H9 (cell line): ENCODE data around the gene EFNA5. TPM values are rescaled to one million over a fixed set of nuclear protein-coding genes. Genes with fewer than 3 reads are reported as not detected.

Source experiments
- DNase-seq: peaks from one replicate; pipeline ENCODE4 v3.0.0-alpha.2; 2017
- H2AFZ ChIP-seq: one replicate; pipeline ENCODE4 v1.6.1; 2013; ENCODE audit warnings: mild to moderate bottlenecking, low read length, control low read depth, moderate library complexity
- H2AK5ac ChIP-seq: 2 replicates; pipeline ENCODE4 v1.6.1; 2013; ENCODE audit warnings: low read length, control low read depth, mixed read lengths; ENCODE audit not compliant: insufficient read length
- H2BK120ac ChIP-seq: one replicate; pipeline ENCODE4 v1.6.1; 2013; ENCODE audit warnings: low read depth, mild to moderate bottlenecking, low read length, control low read depth, inconsistent platforms; ENCODE audit not compliant: poor library complexity, severe bottlenecking
- H2BK12ac ChIP-seq: 2 replicates; pipeline ENCODE4 v1.6.1; 2013; ENCODE audit warnings: low read length, control low read depth, mixed read lengths, low read depth; ENCODE audit not compliant: insufficient read length
- H2BK15ac ChIP-seq: 2 replicates; pipeline ENCODE4 v1.6.1; 2013; ENCODE audit warnings: low read depth, low read length, control low read depth
- H2BK20ac ChIP-seq: one replicate; pipeline ENCODE4 v1.6.1; 2013; ENCODE audit warnings: low read depth, mild to moderate bottlenecking, low read length, control low read depth, inconsistent platforms; ENCODE audit not compliant: poor library complexity, severe bottlenecking
- H2BK5ac ChIP-seq: 2 replicates; pipeline ENCODE4 v1.6.1; 2013; ENCODE audit warnings: low read length, control low read depth, mixed read lengths; ENCODE audit not compliant: insufficient read length
- H3K14ac ChIP-seq: 2 replicates; pipeline ENCODE4 v1.6.1; 2013; ENCODE audit warnings: low read length, control low read depth; ENCODE audit not compliant: insufficient read depth
- H3K18ac ChIP-seq: 2 replicates; pipeline ENCODE4 v1.6.1; 2013; ENCODE audit warnings: low read depth, mild to moderate bottlenecking, mixed read lengths, low read length, control low read depth; ENCODE audit not compliant: insufficient read length
- H3K23ac ChIP-seq: 2 replicates; pipeline ENCODE4 v1.6.1; 2013; ENCODE audit warnings: low read length, control low read depth, mixed read lengths, low read depth; ENCODE audit not compliant: insufficient read length
- H3K23me2 ChIP-seq: 2 replicates; pipeline ENCODE4 v1.6.1; 2013; ENCODE audit warnings: low read depth, mild to moderate bottlenecking, mixed read lengths, low read length, control low read depth; ENCODE audit not compliant: insufficient read length, poor library complexity, severe bottlenecking
- H3K27ac ChIP-seq: 2 replicates; pipeline ENCODE4 v1.5.1; 2013; ENCODE audit warnings: low read length, control low read depth, mixed read lengths, low read depth; ENCODE audit not compliant: insufficient read length
- H3K27me3 ChIP-seq: 2 replicates; pipeline ENCODE4 v1.6.1; 2013; ENCODE audit warnings: low read length, control low read depth, inconsistent platforms; ENCODE audit not compliant: insufficient read depth
- H3K4ac ChIP-seq: 2 replicates; pipeline ENCODE4 v1.6.1; 2013; ENCODE audit warnings: low read depth, mild to moderate bottlenecking, control low read depth, inconsistent platforms, low read length, moderate library complexity
- H3K4me1 ChIP-seq: 2 replicates; pipeline ENCODE4 v1.6.1; 2013; ENCODE audit warnings: low read length, control low read depth, inconsistent platforms; ENCODE audit not compliant: insufficient read depth
- H3K4me2 ChIP-seq: 2 replicates; pipeline ENCODE4 v1.6.1; 2013; ENCODE audit warnings: low read length, control low read depth, mixed read lengths; ENCODE audit not compliant: insufficient read length, insufficient read depth
- H3K56ac ChIP-seq: 2 replicates; pipeline ENCODE4 v1.6.1; 2013; ENCODE audit warnings: low read depth, mild to moderate bottlenecking, mixed read lengths, low read length, control low read depth; ENCODE audit not compliant: insufficient read length
- H3K79me1 ChIP-seq: 2 replicates; pipeline ENCODE4 v1.6.1; 2013; ENCODE audit warnings: low read depth, mild to moderate bottlenecking, moderate library complexity, low read length, control low read depth, inconsistent platforms; ENCODE audit not compliant: insufficient read depth, poor library complexity, severe bottlenecking
- H3K79me2 ChIP-seq: 2 replicates; pipeline ENCODE4 v1.6.1; 2013; ENCODE audit warnings: low read length, control low read depth, inconsistent platforms; ENCODE audit not compliant: insufficient read depth
- H3K9ac ChIP-seq: 2 replicates; pipeline ENCODE4 v1.6.1; 2013; ENCODE audit warnings: low read length, control low read depth, mixed read lengths; ENCODE audit not compliant: insufficient read length; ENCODE audit errors: extremely low read depth
- H3K9me3 ChIP-seq: one replicate; pipeline ENCODE4 v1.6.1; 2013; ENCODE audit warnings: low read depth, low read length, inconsistent platforms; ENCODE audit not compliant: control insufficient read depth
- H3T11ph ChIP-seq: one replicate; pipeline ENCODE4 v1.6.1; 2013; ENCODE audit warnings: mild to moderate bottlenecking, low read length, control low read depth, inconsistent platforms
- H4K20me1 ChIP-seq: one replicate; pipeline ENCODE4 v1.6.1; 2013; ENCODE audit not compliant: control insufficient read depth, insufficient read length, insufficient read depth
- H4K5ac ChIP-seq: 2 replicates; pipeline ENCODE4 v1.6.1; 2013; ENCODE audit warnings: low read depth, mild to moderate bottlenecking, mixed read lengths, low read length, control low read depth; ENCODE audit not compliant: insufficient read length
- H4K8ac ChIP-seq: replicated peaks from 2 replicates; pipeline ENCODE4 v1.6.1; 2013; ENCODE audit warnings: low read length, control low read depth, mixed read lengths, low read depth; ENCODE audit not compliant: insufficient read length
- H4K91ac ChIP-seq: 2 replicates; pipeline ENCODE4 v1.6.1; 2013; ENCODE audit warnings: low read depth, mild to moderate bottlenecking, moderate library complexity, mixed read lengths, low read length, control low read depth; ENCODE audit not compliant: insufficient read length
- H3K27ac Mint-ChIP-seq, 3 experiments: 2 replicates in 2 of 3; 3 replicates in 1 of 3; pipeline ENCODE4 v1.8.0; 2020 to 2021; ENCODE audit warnings: mixed read lengths in 3 of 3, mild to moderate bottlenecking in 1 of 3, moderate library complexity in 1 of 3
- H3K27me3 Mint-ChIP-seq: 2 replicates; pipeline ENCODE4 v1.8.0; 2021; ENCODE audit warnings: low read depth, mild to moderate bottlenecking, moderate library complexity, mixed read lengths
- H3K36me3 Mint-ChIP-seq, 3 experiments: 2 replicates in 2 of 3; 3 replicates in 1 of 3; pipeline ENCODE4 v1.8.0; 2020 to 2021; ENCODE audit warnings: low read depth in 3 of 3, mixed read lengths in 3 of 3; ENCODE audit not compliant: insufficient read depth in 1 of 3
- H3K4me1 Mint-ChIP-seq, 2 experiments: 2 replicates each; pipeline ENCODE4 v1.8.0; 2020; ENCODE audit warnings: mixed read lengths in 2 of 2
- H3K4me3 Mint-ChIP-seq, 2 experiments: 2 replicates in 1 of 2; 3 replicates in 1 of 2; pipeline ENCODE4 v1.8.0; 2020 to 2021; ENCODE audit warnings: mild to moderate bottlenecking in 2 of 2, mixed read lengths in 2 of 2, moderate library complexity in 1 of 2
- H3K9me3 Mint-ChIP-seq, 2 experiments: 2 replicates in 1 of 2; 3 replicates in 1 of 2; pipeline ENCODE4 v1.8.0; 2020; ENCODE audit warnings: mild to moderate bottlenecking in 2 of 2, mixed read lengths in 2 of 2, moderate library complexity in 1 of 2
- CTCF ChIP-seq: fragments of 200-600 bp; sonication (generic); conservative IDR thresholded peaks from 3 replicates; pipeline ENCODE4 v1.8.0; 2021; ENCODE audit warnings: antibody characterized with exemption, mild to moderate bottlenecking
- total RNA-seq: library from RNA; stranded (reverse); gene quantifications from 2 replicates; pipeline ENCODE4 v1.2.1, GENCODE V29; 2021

Gene EFNA5
- total RNA-seq, 1 experiment from 2014 or later, result 20.4 TPM

GRCh38 chr5:107529618-107530017 is 141.1 kb downstream of the EFNA5 start:
- no peak overlapping the region for H3T11ph ChIP-seq
- no peak overlapping the region for H2BK20ac ChIP-seq
- no peaks in the 10 kb centered on the region for H3K9me3 ChIP-seq
- no peak overlapping the region for H3K56ac ChIP-seq
- H3K23me2 ChIP-seq, result no peaks in the 10 kb centered on the region
- no peak overlapping the region for H4K8ac ChIP-seq
- no peak overlapping the region for H3K4ac ChIP-seq
- no peaks in the 10 kb centered on the region for H4K20me1 ChIP-seq
- TF ChIP-seq CTCF, result no peak
- no peak for DNase-seq
- peaks cover 54 to 58% of the 10 kb centered on the region in 2 experiments for H3K4me1 Mint-ChIP-seq
- H3K9me3 Mint-ChIP-seq, result no peaks in the 10 kb centered on the region
- no peak overlapping the region for H3K27ac ChIP-seq
- H3K14ac ChIP-seq, result no peak overlapping the region
- peaks cover 2% of the 10 kb centered on the region for H3K79me1 ChIP-seq
- no peak overlapping the region for H4K5ac ChIP-seq
- H2AFZ ChIP-seq, result no peak overlapping the region
- H3K4me1 ChIP-seq, result peaks cover 11% of the 10 kb centered on the region; the same call in 1 of the 2 replicates
- H4K91ac ChIP-seq, result no peak overlapping the region
- peak overlapping the region in 1 of 3 experiments; percentile 13; a peak in 1 of 7 replicates for H3K27ac Mint-ChIP-seq
- H2BK12ac ChIP-seq, result no peak overlapping the region
- peak overlapping the region; percentile 4 to 39; a peak in 2 of 5 replicates for H3K4me3 Mint-ChIP-seq
- H2BK120ac ChIP-seq, result no peak overlapping the region
- H3K79me2 ChIP-seq, result no peaks in the 10 kb centered on the region
- H3K18ac ChIP-seq, result no peak overlapping the region
- H3K27me3 Mint-ChIP-seq, result no peaks in the 10 kb centered on the region
- no peak overlapping the region for H2BK15ac ChIP-seq
- H3K36me3 Mint-ChIP-seq, result no peaks in the 10 kb centered on the region; a peak in 1 of 7 replicates
- H3K23ac ChIP-seq, result no peak overlapping the region
- H3K9ac ChIP-seq, result no peak overlapping the region
- H3K27me3 ChIP-seq, result no peaks in the 10 kb centered on the region
- H3K4me2 ChIP-seq, result peak overlapping the region; percentile 12
- H2AK5ac ChIP-seq, result no peak overlapping the region
- H2BK5ac ChIP-seq, result no peak overlapping the region
